Fibroblast of skin of right quadriceps (primary cell): ENCODE measurements around the gene PRKCE.
A peak's percentile ranks its signal among the peaks of the same experiment; 100 is the strongest.

Experiments
- DNase-seq: peaks from one replicate; pipeline ENCODE4 v3.0.0-alpha.2; 2013

PRKCE gene

GRCh38 chr2:45980161-45980865, 328.8 kb downstream of the PRKCE start:
- DNase-seq: no peak

DNA sequence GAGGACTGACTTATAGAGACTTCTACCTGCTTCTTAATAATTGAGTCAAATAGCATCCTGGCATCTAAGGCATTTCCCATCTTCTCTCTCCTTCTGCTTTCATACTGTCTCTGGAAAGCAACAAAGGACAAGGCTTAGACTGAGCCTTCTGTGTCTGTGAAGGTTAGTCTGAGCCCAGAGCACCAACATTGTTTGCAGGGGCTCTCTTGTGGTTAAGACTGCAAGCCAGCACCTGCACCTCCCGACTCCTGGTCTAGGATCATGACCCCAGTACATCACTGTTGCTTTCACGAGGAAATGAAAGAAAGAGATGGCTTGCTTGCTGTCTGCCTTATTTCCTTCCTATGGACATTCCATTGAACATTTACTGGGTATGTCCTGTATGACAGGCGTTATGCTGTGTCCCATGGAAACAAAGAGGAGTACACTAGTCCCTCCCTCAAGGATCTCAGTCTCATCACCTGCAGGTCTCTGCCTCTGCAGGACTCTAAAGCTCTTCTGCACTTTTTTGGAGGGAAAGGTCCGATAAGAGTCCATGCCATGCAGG, 330.0 kb downstream of the PRKCE start:
- DNase-seq: no peak

- no peak for DNase-seq
These were observed 330.6 kb downstream of the PRKCE start for GRCh38 chr2:45982096-45982495.

GRCh38 chr2:45983213-45983612, 331.7 kb downstream of the PRKCE start:
- no peak for DNase-seq

GRCh38 chr2:45984366-45984765, 332.9 kb downstream of the PRKCE start:
- no peak for DNase-seq

- no peak for DNase-seq
These were observed 333.5 kb downstream of the PRKCE start for GRCh38 chr2:45984896-45985473.

- DNase-seq: no peak
These were observed 335.0 kb downstream of the PRKCE start for GRCh38 chr2:45986509-45986908.

GRCh38 chr2:45987856-45988255, 336.4 kb downstream of the PRKCE start:
- DNase-seq: no peak

- DNase-seq: no peak
These were observed 337.4 kb downstream of the PRKCE start for GRCh38 chr2:45988879-45989278.

DNA sequence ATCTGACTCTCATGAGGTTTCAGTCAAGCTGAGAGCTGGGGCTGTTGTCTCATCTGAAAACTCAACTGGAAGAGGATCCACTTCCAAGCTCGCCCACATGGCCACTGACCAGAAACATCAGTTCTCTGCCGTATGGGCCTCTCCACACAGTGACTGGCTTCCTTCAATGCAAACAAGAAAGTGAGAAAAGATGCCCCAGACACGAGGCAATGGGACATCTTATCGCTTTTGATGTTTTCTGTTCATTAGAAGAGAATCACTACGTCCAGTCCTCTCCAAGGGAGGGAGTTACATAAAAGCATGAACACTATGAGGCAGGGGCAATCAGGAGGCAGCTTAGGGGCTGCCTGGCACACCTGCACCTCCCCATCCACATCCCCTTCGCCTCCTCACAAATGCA, 338.7 kb downstream of the PRKCE start:
- DNase-seq: no peak

GRCh38 chr2:45992021-45992740, 340.7 kb downstream of the PRKCE start:
- peak; percentile 85 for DNase-seq

DNA sequence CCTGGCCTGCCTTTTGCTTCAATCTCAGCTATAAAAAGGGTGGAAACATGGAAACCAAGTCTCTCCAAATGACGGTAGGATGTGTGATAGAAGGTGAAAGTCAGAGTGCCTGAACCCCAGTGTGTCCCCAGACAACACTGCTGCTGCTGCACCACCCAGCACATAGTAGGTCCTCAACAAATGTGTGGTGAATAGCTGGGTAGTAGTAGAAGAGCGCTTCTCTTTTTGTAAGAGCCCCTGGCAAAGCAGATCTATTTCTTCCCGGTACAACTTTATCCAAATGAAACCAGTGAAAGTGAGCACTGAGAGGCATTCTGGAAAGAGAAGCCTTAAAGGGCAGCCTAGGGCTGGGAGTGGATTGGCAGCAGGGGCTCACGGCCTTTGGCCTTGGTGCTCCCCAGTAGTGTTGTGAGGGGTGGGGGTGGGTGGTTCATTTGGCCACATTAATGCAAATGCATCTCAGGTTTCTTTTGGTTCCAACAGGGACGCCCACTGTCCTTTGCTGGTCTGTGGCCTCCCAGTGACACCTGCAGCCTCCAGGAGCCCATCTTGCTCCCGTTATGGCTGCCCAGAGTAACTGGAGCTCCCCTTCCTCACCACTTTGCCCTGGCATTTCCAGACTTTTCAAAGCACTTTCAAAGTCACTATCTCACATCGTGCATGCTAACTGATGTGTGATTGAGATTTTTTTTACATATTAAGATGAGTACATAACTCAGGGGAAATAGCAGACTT, 341.4 kb downstream of the PRKCE start:
- DNase-seq: no peak

- peak; percentile 72 for DNase-seq
These were observed 342.1 kb downstream of the PRKCE start for GRCh38 chr2:45993476-45993991.

GRCh38 chr2:45994060-45994459, 342.6 kb downstream of the PRKCE start:
- DNase-seq: no peak

GRCh38 chr2:46000660-46001059, 349.2 kb downstream of the PRKCE start:
- no peak for DNase-seq

DNA sequence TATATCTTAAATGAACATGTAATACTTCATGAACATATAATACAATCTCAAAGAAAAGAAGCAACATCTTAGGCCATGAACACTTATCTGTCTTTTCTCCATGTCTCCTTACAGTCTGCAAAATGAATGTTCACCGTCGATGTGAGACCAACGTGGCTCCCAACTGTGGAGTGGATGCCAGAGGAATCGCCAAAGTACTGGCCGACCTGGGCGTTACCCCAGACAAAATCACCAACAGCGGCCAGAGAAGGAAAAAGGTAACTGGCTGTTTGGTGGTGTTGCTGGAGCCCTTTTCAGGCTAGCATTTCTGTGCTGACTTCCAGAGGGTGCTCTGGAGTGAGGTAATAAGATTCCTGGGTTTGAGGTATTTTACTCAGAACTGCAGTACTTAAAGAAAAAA, 349.8 kb downstream of the PRKCE start:
- no peak for DNase-seq

GRCh38 chr2:46001741-46002506, 350.4 kb downstream of the PRKCE start:
- DNase-seq: peak; percentile 64

DNA sequence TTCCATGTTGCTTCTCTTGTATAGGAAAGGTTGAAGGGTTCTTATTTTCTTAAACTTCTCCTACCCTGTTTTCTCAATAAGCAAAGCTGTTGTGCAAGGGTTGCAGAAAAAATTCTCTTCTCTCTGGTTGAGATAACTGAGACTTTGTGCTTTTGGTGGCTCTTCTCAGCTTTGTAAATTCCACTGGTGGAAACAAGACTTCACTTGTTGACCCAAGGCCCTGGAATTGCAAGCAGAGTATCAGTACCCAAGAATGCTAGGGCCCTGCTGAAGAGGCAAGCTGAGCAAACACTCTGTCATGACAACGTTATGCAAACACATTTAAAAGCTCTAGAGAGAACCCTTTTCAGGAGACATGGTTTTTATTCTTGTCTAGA, 351.0 kb downstream of the PRKCE start:
- DNase-seq: no peak

DNA sequence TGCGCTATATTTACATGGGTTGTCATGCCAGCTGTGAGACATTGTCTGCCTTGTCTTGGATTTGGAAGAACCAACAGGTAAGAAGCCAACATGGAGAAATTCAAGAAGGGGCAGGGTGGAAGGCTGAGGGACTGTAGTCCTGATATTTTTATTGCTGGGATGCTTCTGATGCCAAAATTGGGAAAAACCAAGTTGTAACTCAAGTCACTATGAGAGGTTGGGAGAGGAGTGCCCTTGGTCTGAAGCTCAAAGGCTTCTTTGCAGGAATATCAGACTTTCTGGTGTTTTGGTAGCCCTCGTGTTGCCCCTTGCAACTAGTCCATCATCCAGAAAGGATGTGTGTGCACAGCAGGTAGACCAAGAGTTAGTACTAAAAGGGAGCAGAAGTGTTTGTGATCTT, 351.5 kb downstream of the PRKCE start:
- DNase-seq: no peak

- no peak for DNase-seq
These were observed 352.5 kb downstream of the PRKCE start for GRCh38 chr2:46003903-46004473.

- DNase-seq: no peak
These were observed 355.1 kb downstream of the PRKCE start for GRCh38 chr2:46006473-46007025.

GRCh38 chr2:46007412-46007811, 355.9 kb downstream of the PRKCE start:
- DNase-seq: no peak
